Vagina (tissue), 2 donors: Measurements from ENCODE around the gene DHX35. TPM values are rescaled to one million over a fixed set of nuclear protein-coding genes. Genes with fewer than 3 reads are reported as not detected.

Experiments used
- DNase-seq, 2 donors: peaks; one replicate each; pipeline ENCODE4 v3.0.0-alpha.2; 2017; ENCODE audit errors: extremely low spot score in 2 of 2
- H3K27ac ChIP-seq: fragments of 200-600 bp; sonication (generic); one replicate; pipeline ENCODE4 v1.5.1; 2019
- H3K27me3 ChIP-seq: fragments of 200-600 bp; sonication (generic); one replicate; pipeline ENCODE4 v1.5.1; 2019
- H3K36me3 ChIP-seq, 2 donors: fragments of 200-600 bp; sonication (generic); one replicate each; pipeline ENCODE4 v1.5.1; 2017 to 2019
- H3K4me1 ChIP-seq: fragments of 200-600 bp; sonication (generic); one replicate; pipeline ENCODE4 v1.5.1; 2019
- H3K4me3 ChIP-seq, 2 donors: fragments of 200-600 bp; sonication (generic); 1 replicate in 1 of 2; 2 replicates in 1 of 2; pipeline ENCODE4 v1.5.1; 2016 to 2019
- H3K9me3 ChIP-seq: fragments of 200-600 bp; sonication (generic); one replicate; pipeline ENCODE4 v1.5.1; 2019
- CTCF ChIP-seq, 3 experiments: fragments of 450-650 bp in 2 of 3; fragments of 200-600 bp in 1 of 3; sonication (generic) in 1 of 3; IDR thresholded peaks; one replicate each; pipeline ENCODE4 v1.5.1; 2017 to 2019; ENCODE audit warnings: antibody characterized with exemption in 3 of 3, mild to moderate bottlenecking in 2 of 3, moderate library complexity in 2 of 3
- POLR2A ChIP-seq, 2 donors: fragments of 450-650 bp; IDR thresholded peaks; one replicate each; pipeline ENCODE4 v1.6.1; 2017; ENCODE audit warnings: antibody characterized with exemption in 2 of 2, mild to moderate bottlenecking in 2 of 2, moderate library complexity in 2 of 2
- POLR2AphosphoS5 ChIP-seq, 2 donors: sonication (generic); formaldehyde crosslinking; IDR thresholded peaks; one replicate each; pipeline ENCODE4 v1.9.0; 2017; ENCODE audit warnings: antibody characterized with exemption in 2 of 2, mild to moderate bottlenecking in 2 of 2, low read depth in 1 of 2; ENCODE audit not compliant: insufficient read depth in 1 of 2
- intact Hi-C: fragments of 100-400 bp; cut with DNase I; formaldehyde crosslinking; loops from one replicate; pipeline ENCODE4 v1.15.1; 2023
- total RNA-seq: library from RNA; depleted of rRNA; stranded (reverse); fragments of >200 nt; gene quantifications from one replicate; pipeline ENCODE4 v1.2.3, GENCODE V29; 2016

Gene DHX35
- total RNA-seq, 1 donor from 2014 or later, result 13.0 TPM

GRCh38 chr20:38970302-38970701 is 8.2 kb downstream of the DHX35 start:
- no peak for DNase-seq
- H3K4me3 ChIP-seq, result no peak overlapping the region
- peaks cover 13% of the 10 kb centered on the region for H3K4me1 ChIP-seq
- H3K27me3 ChIP-seq, result no peaks in the 10 kb centered on the region
- H3K36me3 ChIP-seq, result peaks cover 0 to 28% of the 10 kb centered on the region in 2 donors
- no peaks in the 10 kb centered on the region for H3K9me3 ChIP-seq
- intact Hi-C loops, result no loop called here
- H3K27ac ChIP-seq, result no peak overlapping the region
- no peak for TF ChIP-seq POLR2A (IDR thresholded peaks at IDR 0.05)

- Histone ChIP-seq H3K9me3 (no peaks in the 10 kb centered on the region), H3K36me3 (peaks cover 0 to 39% of the 10 kb centered on the region in 2 donors), H3K4me3 (no peak overlapping the region), H3K4me1 (peaks cover 13% of the 10 kb centered on the region), H3K27me3 (no peaks in the 10 kb centered on the region), H3K27ac (no peak overlapping the region)
- TF ChIP-seq POLR2AphosphoS5 (IDR thresholded peaks at IDR 0.05; ENCODE audit: insufficient read depth in 1 of 2, low read depth in 1 of 2), result no peak
- no peak for TF ChIP-seq POLR2A (IDR thresholded peaks at IDR 0.05)
- no peak for TF ChIP-seq CTCF (IDR thresholded peaks at IDR 0.05)
- intact Hi-C loops, result no loop called here
- no peak for DNase-seq
Measured at GRCh38 chr20:38973107-38973506, 11.0 kb downstream of the DHX35 start.

GRCh38 chr20:38973645-38974044 is 11.5 kb downstream of the DHX35 start:
- no peak for DNase-seq
- Histone ChIP-seq H3K27ac (no peak overlapping the region), H3K9me3 (no peaks in the 10 kb centered on the region), H3K36me3 (peaks cover 0 to 40% of the 10 kb centered on the region in 2 donors), H3K4me1 (peaks cover 13% of the 10 kb centered on the region), H3K27me3 (no peaks in the 10 kb centered on the region), H3K4me3 (no peak overlapping the region)
- TF ChIP-seq POLR2AphosphoS5 (IDR thresholded peaks at IDR 0.05; ENCODE audit: insufficient read depth in 1 of 2, low read depth in 1 of 2) (no peak), CTCF (IDR thresholded peaks at IDR 0.05) (no peak), POLR2A (IDR thresholded peaks at IDR 0.05) (no peak)
- intact Hi-C loops, result no loop called here

GRCh38 chr20:38975539-38976120 is 13.5 kb downstream of the DHX35 start:
- H3K27ac ChIP-seq, result no peak overlapping the region
- intact Hi-C loops, result no loop called here
- DNase-seq, result no peak
- peaks cover 13% of the 10 kb centered on the region for H3K4me1 ChIP-seq
- no peaks in the 10 kb centered on the region for H3K27me3 ChIP-seq
- H3K9me3 ChIP-seq, result no peaks in the 10 kb centered on the region
- peaks cover 0 to 24% of the 10 kb centered on the region in 2 donors for H3K36me3 ChIP-seq
- TF ChIP-seq CTCF (IDR thresholded peaks at IDR 0.05), result no peak
- no peak for TF ChIP-seq POLR2AphosphoS5 (IDR thresholded peaks at IDR 0.05; ENCODE audit: insufficient read depth in 1 of 2, low read depth in 1 of 2)
- no peak for TF ChIP-seq POLR2A (IDR thresholded peaks at IDR 0.05)
- no peak overlapping the region for H3K4me3 ChIP-seq

GRCh38 chr20:38979434-38979833 is 17.3 kb downstream of the DHX35 start:
- intact Hi-C loops, result no loop called here
- Histone ChIP-seq H3K4me1 (no peaks in the 10 kb centered on the region), H3K27ac (no peak overlapping the region), H3K36me3 (peaks cover 0 to 12% of the 10 kb centered on the region in 2 donors), H3K9me3 (no peaks in the 10 kb centered on the region), H3K4me3 (no peak overlapping the region), H3K27me3 (no peaks in the 10 kb centered on the region)
- no peak for DNase-seq
- no peak for TF ChIP-seq POLR2AphosphoS5 (IDR thresholded peaks at IDR 0.05; ENCODE audit: insufficient read depth in 1 of 2, low read depth in 1 of 2)
- no peak for TF ChIP-seq POLR2A (IDR thresholded peaks at IDR 0.05)
- TF ChIP-seq CTCF (IDR thresholded peaks at IDR 0.05), result no peak
